ENCODE measurements around the gene SMARCAL1. TPM values are rescaled to one million over a fixed set of nuclear protein-coding genes. Genes with fewer than 3 reads are reported as not detected.

The SMARCAL1 gene
- total and polyA plus RNA-seq, 2 of the 13 experiments (the other 11 are each of a cell fraction or from before 2014, with no cell fraction given): 12.7 to 21.3 TPM

- in situ Hi-C loops (cut with HindIII; ENCODE audit: extremely low pct_ligation_motif_present, low pct_unique_long_range_greater_than_20kb): no loop called here
- ATAC-seq (no peak), FAIRE-seq (no peak), DNase-seq (ENCODE audit: low spot score) (no peak)
- H2AFZ ChIP-seq (ENCODE audit: low read length): no peak overlapping the region
- no peak overlapping the region for H3K27ac ChIP-seq (ENCODE audit: extremely low read length, insufficient read depth, low read length)
- TF ChIP-seq ZFP36L1 (CRISPR knock-in tag; IDR thresholded peaks at IDR 0.05) (no peak), SYNCRIP (IDR thresholded peaks at IDR 0.05; ENCODE audit: insufficient read depth, low read depth, low read length) (no peak), ZNF282 (IDR thresholded peaks at IDR 0.05; ENCODE audit: partially characterized antibody) (no peak), XBP1 (CRISPR knock-in tag; IDR thresholded peaks at IDR 0.05) (no peak), KDM4B (CRISPR knock-in tag; IDR thresholded peaks at IDR 0.05) (no peak), POLR2G (IDR thresholded peaks at IDR 0.05; ENCODE audit: low read depth, low read length) (no peak), ZNF280D (CRISPR knock-in tag; IDR thresholded peaks at IDR 0.05) (no peak), ETV5 (CRISPR knock-in tag; IDR thresholded peaks at IDR 0.05; ENCODE audit: borderline replicate concordance) (no peak), ZSCAN12 (CRISPR knock-in tag; IDR thresholded peaks at IDR 0.05) (no peak), ZNF713 (CRISPR knock-in tag; IDR thresholded peaks at IDR 0.05) (no peak)
- H4K20me1 ChIP-seq (ENCODE audit: insufficient read depth, low read length): no peaks in the 10 kb centered on the region
- ChIA-PET POLR2A (no interaction called here), CTCF (ENCODE audit: low intra/inter-chr PET ratio, low total read pairs) (no interaction called here)
- WGBS (ENCODE audit: low lambda C conversion rate): 100% methylated on average over 2 of the region's 2 CpGs
- H3K4me2 ChIP-seq (ENCODE audit: low read depth, low read length): no peak overlapping the region
- no peaks in the 10 kb centered on the region for H3K4me1 ChIP-seq (ENCODE audit: insufficient read depth, low read length)
- no peak overlapping the region for H3K4me3 ChIP-seq (replicated peaks in 1 of 3; ENCODE audit: insufficient read depth in 1 of 3, low read depth in 2 of 3, low read length in 3 of 3)
- H3K9me3 ChIP-seq (ENCODE audit: low read length): no peaks in the 10 kb centered on the region
- H3K79me2 ChIP-seq (ENCODE audit: insufficient read depth, low read length): no peaks in the 10 kb centered on the region
- no TSS peak for BruUV-seq (replicated peaks)
- H3K9ac ChIP-seq (ENCODE audit: insufficient read depth, low read depth, low read length): no peak overlapping the region
- H3K36me3 ChIP-seq (replicated peaks in 1 of 2; ENCODE audit: control insufficient read depth in 1 of 2, insufficient read depth in 2 of 2, low read length in 2 of 2): peaks cover 16 to 51% of the 10 kb centered on the region in 2 experiments
- no peaks in the 10 kb centered on the region for H3K27me3 ChIP-seq (ENCODE audit: control insufficient read depth in 1 of 2, insufficient read depth in 2 of 2, low read length in 2 of 2)
- intact Hi-C loops (cut with micrococcal nuclease; ENCODE audit: unreplicated experiment): no loop called here
These were observed 34.1 kb downstream of the SMARCAL1 start for GRCh38 chr2:216446343-216446742.
